Smooth muscle cell (in vitro differentiated cells): ENCODE results near the gene POU6F2. TPM values are rescaled to one million over a fixed set of nuclear protein-coding genes. Genes with fewer than 3 reads are reported as not detected.

Source experiments
- DNase-seq: peaks from one replicate; lab custom pipeline; 2025; ENCODE audit not compliant: unreplicated experiment; lab: John Stamatoyannopoulos, UW
- H2AFZ ChIP-seq: fragments of 200-600 bp; sonication (generic); 2 replicates; pipeline ENCODE4 v1.6.0; 2016; ENCODE audit warnings: antibody characterized with exemption, low read depth, mild to moderate bottlenecking
- H3F3A ChIP-seq: fragments of 200-600 bp; sonication (generic); 2 replicates; pipeline ENCODE4 v1.6.0; 2017; ENCODE audit warnings: antibody characterized with exemption, low read depth
- H3K27ac ChIP-seq: fragments of 200-600 bp; sonication (generic); 2 replicates; pipeline ENCODE4 v1.5.1; 2016; ENCODE audit warnings: low read depth, mild to moderate bottlenecking
- H3K27me3 ChIP-seq: fragments of 200-600 bp; sonication (generic); 2 replicates; pipeline ENCODE4 v1.6.1; 2016; ENCODE audit warnings: low read depth, mild to moderate bottlenecking
- H3K36me3 ChIP-seq: fragments of 200-600 bp; sonication (generic); 2 replicates; pipeline ENCODE4 v1.5.1; 2016; ENCODE audit warnings: low read depth
- H3K4me1 ChIP-seq: fragments of 200-600 bp; sonication (generic); 2 replicates; pipeline ENCODE4 v1.5.1; 2016; ENCODE audit warnings: low read depth
- H3K4me2 ChIP-seq: fragments of 200-600 bp; sonication (generic); 2 replicates; pipeline ENCODE4 v1.6.0; 2016; ENCODE audit warnings: mild to moderate bottlenecking
- H3K4me3 ChIP-seq: fragments of 200-600 bp; sonication (generic); 2 replicates; pipeline ENCODE4 v1.5.1; 2016; ENCODE audit warnings: mild to moderate bottlenecking
- H3K79me2 ChIP-seq: fragments of 200-600 bp; sonication (generic); 2 replicates; pipeline ENCODE4 v1.6.0; 2016; ENCODE audit warnings: low read depth, mild to moderate bottlenecking
- H3K9ac ChIP-seq: fragments of 200-600 bp; sonication (generic); 2 replicates; pipeline ENCODE4 v1.6.0; 2016; ENCODE audit warnings: low read depth
- H3K9me3 ChIP-seq: fragments of 200-600 bp; sonication (generic); replicated peaks from 2 replicates; pipeline ENCODE4 v1.5.1; 2016; ENCODE audit warnings: low read depth
- H4K20me1 ChIP-seq: fragments of 200-600 bp; sonication (generic); 2 replicates; pipeline ENCODE4 v1.6.0; 2016; ENCODE audit warnings: low read depth
- CTCF ChIP-seq: fragments of 200-600 bp; sonication (generic); IDR thresholded peaks from 2 replicates; pipeline ENCODE4 v1.5.1; 2017; ENCODE audit warnings: borderline replicate concordance, mild to moderate bottlenecking, antibody characterized with exemption; ENCODE audit not compliant: insufficient read depth, poor library complexity, severe bottlenecking
- WGBS: methylation state at CpG from one replicate; pipeline ENCODE4 v1.1.7; 2016; ENCODE audit warnings: low lambda C conversion rate; 5-methylcytosine and 5-hydroxymethylcytosine counted together
- polyA plus RNA-seq: library from polyadenylated mRNA; unstranded; fragments of >200 nt; fragmentation: Nextera tagmentation; extraction: Ambion mirVana; gene quantifications from 2 replicates; pipeline ENCODE4 v1.2.1, GENCODE V29; 2016
- total RNA-seq: library from RNA; depleted of rRNA; stranded (reverse); fragments of >200 nt; gene quantifications from 2 replicates; pipeline ENCODE4 v1.2.3, GENCODE V29; 2014

Gene POU6F2
- total and polyA plus RNA-seq, 2 experiments from 2014 or later = 1.2 TPM

DNA sequence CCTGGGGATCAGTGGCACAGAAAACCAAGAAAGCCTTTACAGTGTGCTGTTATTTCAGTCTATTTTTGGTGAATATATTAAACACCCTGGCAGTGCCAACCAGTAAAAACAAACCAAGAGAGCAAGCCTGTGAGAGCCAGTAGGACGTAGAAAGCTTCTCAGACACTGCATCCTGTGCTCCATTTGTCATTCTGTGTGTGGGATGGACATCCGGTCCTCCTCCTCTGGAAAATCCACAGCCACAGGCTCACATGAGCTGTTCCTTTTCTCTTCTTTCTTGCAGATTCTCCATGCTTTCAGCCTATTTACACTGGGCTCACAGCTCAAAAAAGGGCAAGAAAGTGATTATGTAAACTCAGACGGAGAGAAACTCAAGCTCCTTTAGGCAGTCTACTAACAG, 468.8 kb downstream of the POU6F2 start:
- TF ChIP-seq CTCF = no peak
- H3K79me2 ChIP-seq = no peaks in the 10 kb centered on the region
- WGBS = 46% methylated on average over 3 of the region's 3 CpGs
- no peaks in the 10 kb centered on the region for H3K4me1 ChIP-seq
- no peak for DNase-seq
- no peaks in the 10 kb centered on the region for H3K36me3 ChIP-seq
- H3K4me2 ChIP-seq = peak overlapping the region; percentile 20
- no peak overlapping the region for H3K4me3 ChIP-seq
- no peaks in the 10 kb centered on the region for H3K27me3 ChIP-seq
- H4K20me1 ChIP-seq = no peaks in the 10 kb centered on the region
- no peak overlapping the region for H3K9ac ChIP-seq
- no peaks in the 10 kb centered on the region for H3K9me3 ChIP-seq
- H3F3A ChIP-seq = no peaks in the 10 kb centered on the region
- H3K27ac ChIP-seq = peak overlapping the region; percentile 55
- peak overlapping the region; percentile 85 for H2AFZ ChIP-seq

- Histone ChIP-seq H3K4me3 (no peak overlapping the region), H3K79me2 (no peaks in the 10 kb centered on the region), H3K9ac (no peak overlapping the region), H3K27ac (no peak overlapping the region), H4K20me1 (no peaks in the 10 kb centered on the region), H3K36me3 (no peaks in the 10 kb centered on the region), H3K4me1 (no peaks in the 10 kb centered on the region), H3K4me2 (no peak overlapping the region), H3K27me3 (no peaks in the 10 kb centered on the region), H2AFZ (no peak overlapping the region), H3F3A (no peaks in the 10 kb centered on the region), H3K9me3 (no peaks in the 10 kb centered on the region)
- TF ChIP-seq CTCF = no peak
- no peak for DNase-seq
- WGBS = 87% methylated on average over 3 of the region's 3 CpGs
These were observed 474.2 kb downstream of the POU6F2 start for GRCh38 chr7:39451901-39452300.

- TF ChIP-seq CTCF = peak; percentile 61
- no peaks in the 10 kb centered on the region for H3K9me3 ChIP-seq
- no peak for DNase-seq
- no peak overlapping the region for H3K27ac ChIP-seq
- no peak overlapping the region for H2AFZ ChIP-seq
- no peak overlapping the region for H3K9ac ChIP-seq
- H4K20me1 ChIP-seq = no peaks in the 10 kb centered on the region
- no peak overlapping the region for H3K4me3 ChIP-seq
- no peaks in the 10 kb centered on the region for H3F3A ChIP-seq
- no peaks in the 10 kb centered on the region for H3K79me2 ChIP-seq
- 29% methylated on average over 5 of the region's 5 CpGs for WGBS
- no peak overlapping the region for H3K4me2 ChIP-seq
- no peaks in the 10 kb centered on the region for H3K36me3 ChIP-seq
- no peaks in the 10 kb centered on the region for H3K27me3 ChIP-seq
- no peaks in the 10 kb centered on the region for H3K4me1 ChIP-seq
These were observed 476.1 kb downstream of the POU6F2 start for GRCh38 chr7:39453743-39454355.
